Hepatocyte (in vitro differentiated cells): ENCODE data around the gene CTNND2.

Source experiments
- CTCF ChIP-seq: fragments of 200-600 bp; sonication (generic); IDR thresholded peaks from 2 replicates; pipeline ENCODE4 v1.5.1; 2016; ENCODE audit warnings: antibody characterized with exemption, mild to moderate bottlenecking; ENCODE audit not compliant: poor library complexity
- EZH2 ChIP-seq: fragments of 200-600 bp; sonication (generic); IDR thresholded peaks from 2 replicates; pipeline ENCODE4 v1.6.1; 2016; ENCODE audit warnings: antibody characterized with exemption, mild to moderate bottlenecking, borderline replicate concordance
- EZH2phosphoT487 ChIP-seq: fragments of 200-600 bp; sonication (generic); IDR thresholded peaks from one replicate; pipeline ENCODE4 v1.6.1; 2018; ENCODE audit warnings: antibody characterized with exemption, mild to moderate bottlenecking, low read depth, moderate library complexity; ENCODE audit not compliant: unreplicated experiment, severe bottlenecking

GRCh38 chr5:11520241-11520930, 383.9 kb downstream of the CTNND2 start:
- no peak for TF ChIP-seq CTCF
- TF ChIP-seq EZH2, result no peak
- no peak for TF ChIP-seq EZH2phosphoT487
